Measurements from ENCODE around the gene PCDHB13.
"Not testable (repeated sequence)": the region's sequence is repeated elsewhere in the genome, so short reads cannot be mapped to it uniquely, and the experiment has no call there.

The PCDHB13 gene

GRCh38 chr5:141201646-141202045 is 12.1 kb upstream of the PCDHB13 start:
- not testable (repeated sequence) for H3K9me3 ChIP-seq (ENCODE audit: control insufficient read depth, low read length); H3K36me3 ChIP-seq (ENCODE audit: control insufficient read depth, insufficient read depth, low read length)

GRCh38 chr5:141208478-141208877 is 5.2 kb upstream of the PCDHB13 start, which contains the start of gene PCDHB12:
Gene PCDHB12 (plus strand): TSS chr5:141208719. CDS start chr5:141208908, 189 bp downstream.
- Histone ChIP-seq H3K9me3 (ENCODE audit: control insufficient read depth, low read length) (no peaks in the 10 kb centered on the region), H3K4me3 (ENCODE audit: insufficient read depth, low read depth, low read length, poor library complexity, severe bottlenecking) (no peak within 1 kb of the TSS), H3K36me3 (ENCODE audit: control insufficient read depth, insufficient read depth, low read length) (no peaks in the 10 kb centered on the region), H3K27ac (ENCODE audit: insufficient read depth, low read length, poor library complexity, severe bottlenecking) (no peak within 1 kb of the TSS), H3K27me3 (replicated peaks; ENCODE audit: control insufficient read depth, insufficient read depth, low read length, poor library complexity, severe bottlenecking) (peaks cover 7% of the 10 kb centered on the region), H3K4me1 (ENCODE audit: control insufficient read depth, insufficient read depth, low read length, poor library complexity, severe bottlenecking) (no peaks in the 10 kb centered on the region)
- DNase-seq = no peak

More at GRCh38 chr5:141201646-141202045, 12.1 kb upstream of the PCDHB13 start:
- H3K4me3 ChIP-seq (ENCODE audit: insufficient read depth, low read depth, low read length, poor library complexity, severe bottlenecking); H3K27me3 ChIP-seq (replicated peaks; ENCODE audit: control insufficient read depth, insufficient read depth, low read length, poor library complexity, severe bottlenecking); H3K4me1 ChIP-seq (ENCODE audit: control insufficient read depth, insufficient read depth, low read length, poor library complexity, severe bottlenecking); H3K27ac ChIP-seq (ENCODE audit: insufficient read depth, low read length, poor library complexity, severe bottlenecking); DNase-seq: not testable (repeated sequence)

- not testable (repeated sequence) for H3K27me3 ChIP-seq (replicated peaks; ENCODE audit: control insufficient read depth, insufficient read depth, low read length, poor library complexity, severe bottlenecking); H3K4me3 ChIP-seq (ENCODE audit: insufficient read depth, low read depth, low read length, poor library complexity, severe bottlenecking); H3K36me3 ChIP-seq (ENCODE audit: control insufficient read depth, insufficient read depth, low read length); H3K4me1 ChIP-seq (ENCODE audit: control insufficient read depth, insufficient read depth, low read length, poor library complexity, severe bottlenecking); DNase-seq; H3K27ac ChIP-seq (ENCODE audit: insufficient read depth, low read length, poor library complexity, severe bottlenecking); H3K9me3 ChIP-seq (ENCODE audit: control insufficient read depth, low read length)
These were observed 3.4 kb upstream of the PCDHB13 start for GRCh38 chr5:141210281-141210680.

- not testable (repeated sequence) for H3K4me3 ChIP-seq (ENCODE audit: insufficient read depth, low read depth, low read length, poor library complexity, severe bottlenecking); H3K27me3 ChIP-seq (replicated peaks; ENCODE audit: control insufficient read depth, insufficient read depth, low read length, poor library complexity, severe bottlenecking); H3K9me3 ChIP-seq (ENCODE audit: control insufficient read depth, low read length)
These were observed 2.9 kb upstream of the PCDHB13 start for GRCh38 chr5:141210849-141211248.

GRCh38 chr5:141214583-141214982 is 864 bp downstream of the PCDHB13 start:
- H3K4me1 ChIP-seq (ENCODE audit: control insufficient read depth, insufficient read depth, low read length, poor library complexity, severe bottlenecking); H3K36me3 ChIP-seq (ENCODE audit: control insufficient read depth, insufficient read depth, low read length); H3K9me3 ChIP-seq (ENCODE audit: control insufficient read depth, low read length); H3K4me3 ChIP-seq (ENCODE audit: insufficient read depth, low read depth, low read length, poor library complexity, severe bottlenecking); H3K27me3 ChIP-seq (replicated peaks; ENCODE audit: control insufficient read depth, insufficient read depth, low read length, poor library complexity, severe bottlenecking); DNase-seq; H3K27ac ChIP-seq (ENCODE audit: insufficient read depth, low read length, poor library complexity, severe bottlenecking): not testable (repeated sequence)

More at GRCh38 chr5:141210849-141211248, 2.9 kb upstream of the PCDHB13 start:
- not testable (repeated sequence) for H3K27ac ChIP-seq (ENCODE audit: insufficient read depth, low read length, poor library complexity, severe bottlenecking); H3K36me3 ChIP-seq (ENCODE audit: control insufficient read depth, insufficient read depth, low read length); H3K4me1 ChIP-seq (ENCODE audit: control insufficient read depth, insufficient read depth, low read length, poor library complexity, severe bottlenecking); DNase-seq

GRCh38 chr5:141215504-141215903 is 1.8 kb downstream of the PCDHB13 start:
- not testable (repeated sequence) for H3K27me3 ChIP-seq (replicated peaks; ENCODE audit: control insufficient read depth, insufficient read depth, low read length, poor library complexity, severe bottlenecking); H3K36me3 ChIP-seq (ENCODE audit: control insufficient read depth, insufficient read depth, low read length); H3K4me3 ChIP-seq (ENCODE audit: insufficient read depth, low read depth, low read length, poor library complexity, severe bottlenecking); DNase-seq; H3K4me1 ChIP-seq (ENCODE audit: control insufficient read depth, insufficient read depth, low read length, poor library complexity, severe bottlenecking); H3K27ac ChIP-seq (ENCODE audit: insufficient read depth, low read length, poor library complexity, severe bottlenecking); H3K9me3 ChIP-seq (ENCODE audit: control insufficient read depth, low read length)

GRCh38 chr5:141216035-141216434 is 2.3 kb downstream of the PCDHB13 start:
- not testable (repeated sequence) for DNase-seq; H3K9me3 ChIP-seq (ENCODE audit: control insufficient read depth, low read length); H3K36me3 ChIP-seq (ENCODE audit: control insufficient read depth, insufficient read depth, low read length); H3K27me3 ChIP-seq (replicated peaks; ENCODE audit: control insufficient read depth, insufficient read depth, low read length, poor library complexity, severe bottlenecking); H3K4me3 ChIP-seq (ENCODE audit: insufficient read depth, low read depth, low read length, poor library complexity, severe bottlenecking); H3K4me1 ChIP-seq (ENCODE audit: control insufficient read depth, insufficient read depth, low read length, poor library complexity, severe bottlenecking); H3K27ac ChIP-seq (ENCODE audit: insufficient read depth, low read length, poor library complexity, severe bottlenecking)

- Histone ChIP-seq H3K4me1 (ENCODE audit: control insufficient read depth, insufficient read depth, low read length, poor library complexity, severe bottlenecking) (no peaks in the 10 kb centered on the region), H3K27ac (ENCODE audit: insufficient read depth, low read length, poor library complexity, severe bottlenecking) (no peak within 1 kb of the TSS), H3K4me3 (ENCODE audit: insufficient read depth, low read depth, low read length, poor library complexity, severe bottlenecking) (no peak within 1 kb of the TSS), H3K36me3 (ENCODE audit: control insufficient read depth, insufficient read depth, low read length) (no peaks in the 10 kb centered on the region), H3K9me3 (ENCODE audit: control insufficient read depth, low read length) (peaks cover under 1% of the 10 kb centered on the region), H3K27me3 (replicated peaks; ENCODE audit: control insufficient read depth, insufficient read depth, low read length, poor library complexity, severe bottlenecking) (peaks cover 11% of the 10 kb centered on the region)
- DNase-seq = no peak
These were observed 9.5 kb downstream of the PCDHB13 start, which contains the start of gene PCDHB14 for GRCh38 chr5:141223112-141223783. Gene PCDHB14 (plus strand): TSS chr5:141223343. CDS start chr5:141223506, 163 bp downstream.

- H3K36me3 ChIP-seq (ENCODE audit: control insufficient read depth, insufficient read depth, low read length); H3K9me3 ChIP-seq (ENCODE audit: control insufficient read depth, low read length); H3K27ac ChIP-seq (ENCODE audit: insufficient read depth, low read length, poor library complexity, severe bottlenecking); DNase-seq; H3K4me3 ChIP-seq (ENCODE audit: insufficient read depth, low read depth, low read length, poor library complexity, severe bottlenecking); H3K4me1 ChIP-seq (ENCODE audit: control insufficient read depth, insufficient read depth, low read length, poor library complexity, severe bottlenecking): not testable (repeated sequence)
- H3K27me3 ChIP-seq (replicated peaks; ENCODE audit: control insufficient read depth, insufficient read depth, low read length, poor library complexity, severe bottlenecking) = peaks cover 11% of the 10 kb centered on the region
These were observed 11.1 kb downstream of the PCDHB13 start for GRCh38 chr5:141224844-141225243.

GRCh38 chr5:141225421-141225820 is 11.7 kb downstream of the PCDHB13 start:
- H3K27me3 ChIP-seq (replicated peaks; ENCODE audit: control insufficient read depth, insufficient read depth, low read length, poor library complexity, severe bottlenecking) = peaks cover 11% of the 10 kb centered on the region
- H3K27ac ChIP-seq (ENCODE audit: insufficient read depth, low read length, poor library complexity, severe bottlenecking); H3K4me3 ChIP-seq (ENCODE audit: insufficient read depth, low read depth, low read length, poor library complexity, severe bottlenecking); H3K9me3 ChIP-seq (ENCODE audit: control insufficient read depth, low read length); DNase-seq; H3K4me1 ChIP-seq (ENCODE audit: control insufficient read depth, insufficient read depth, low read length, poor library complexity, severe bottlenecking); H3K36me3 ChIP-seq (ENCODE audit: control insufficient read depth, insufficient read depth, low read length): not testable (repeated sequence)

All from effector memory CD4-positive, alpha-beta T cell (primary cell).